Stimulated activated CD8-positive, alpha-beta memory T cell treated with anti-CD3 and anti-CD28 coated beads, Interleukin-4, amount 100 ng/mL, for 4 hours (primary cell): Measurements from ENCODE around the gene ADAMTSL1.

ENCODE experiments used
- DNase-seq, 2 donors: peaks; one replicate each; pipeline ENCODE4 v3.0.0-alpha.2; 2020; ENCODE audit warnings: low read depth in 2 of 2, low spot score in 1 of 2

ADAMTSL1 gene

DNA sequence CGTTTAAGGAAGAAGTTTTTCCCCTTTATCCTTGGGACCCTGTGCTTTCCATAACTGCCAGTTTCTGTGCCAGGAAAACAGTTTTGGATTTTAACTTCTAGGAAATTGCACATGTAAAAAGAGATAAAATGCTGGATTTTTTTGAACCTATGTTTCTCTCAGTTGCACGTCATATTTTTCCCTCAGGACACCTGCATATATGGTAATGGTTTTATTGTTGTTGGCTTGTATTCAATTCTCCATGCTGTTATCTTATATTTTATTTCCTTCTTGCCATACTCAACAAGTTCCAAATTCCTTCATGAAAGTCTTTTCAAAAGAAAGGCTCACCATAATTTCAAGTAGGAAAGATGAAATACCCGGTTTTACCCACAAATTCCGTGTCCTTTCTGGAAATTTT, 7.9 kb upstream of the ADAMTSL1 start:
- DNase-seq, result no peak

DNA sequence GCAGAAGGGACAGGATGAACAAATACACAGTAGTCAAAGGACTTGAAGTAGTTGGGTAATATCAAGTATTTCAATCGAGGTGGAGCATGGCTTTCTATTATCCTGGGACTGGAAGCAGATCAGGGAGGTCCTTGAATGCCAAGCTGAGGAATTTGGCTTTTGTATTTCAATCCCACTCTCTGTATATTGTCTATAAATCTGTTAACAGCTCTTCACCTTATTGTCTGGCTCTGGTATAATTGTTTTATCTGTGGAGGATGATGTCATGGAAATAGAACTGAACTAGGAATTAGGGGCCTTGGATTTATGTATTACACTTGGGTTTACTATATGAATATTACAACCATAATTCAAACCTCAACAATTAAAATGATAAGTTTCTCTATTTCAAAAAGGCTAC, 6.3 kb upstream of the ADAMTSL1 start:
- no peak for DNase-seq

DNA sequence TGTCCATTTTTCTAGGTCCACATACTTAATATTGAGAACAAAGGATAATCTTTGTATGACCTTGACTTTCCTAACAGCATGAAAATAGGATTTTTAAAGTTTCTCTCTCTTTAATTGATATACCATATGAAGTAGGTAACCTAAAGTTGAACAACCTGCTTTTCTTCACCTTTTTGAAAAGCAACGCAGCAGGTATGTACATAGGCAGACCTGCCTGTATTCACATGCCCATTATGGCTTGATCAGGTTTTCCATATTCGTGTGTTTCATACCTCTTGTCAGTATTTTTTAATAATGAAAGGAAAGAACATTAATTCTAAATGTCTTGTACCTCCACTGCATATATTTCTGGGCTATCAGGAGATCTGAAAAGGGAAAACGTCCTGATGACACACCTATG, 1.5 kb upstream of the ADAMTSL1 start:
- DNase-seq, result no peak

DNA sequence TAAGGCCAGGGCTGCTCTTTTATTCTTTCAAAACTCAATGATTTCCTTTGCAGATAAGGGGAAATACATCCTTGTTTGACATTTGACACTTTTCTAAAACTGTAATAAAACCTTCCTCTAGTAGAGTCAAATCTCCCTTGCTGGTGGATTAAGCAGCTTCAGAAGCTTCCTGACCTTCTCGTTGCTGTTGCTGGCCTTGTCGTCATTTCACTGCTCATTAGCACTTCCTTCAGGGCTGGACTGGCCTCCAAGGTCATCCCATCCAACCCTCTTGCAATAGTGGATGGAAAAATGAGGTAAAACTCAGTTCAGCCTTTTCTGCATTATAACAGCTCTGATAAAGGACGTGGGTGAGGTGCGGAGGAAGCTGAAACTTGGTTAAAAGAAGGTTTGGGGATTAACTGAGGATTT, 1.1 kb upstream of the ADAMTSL1 start:
- DNase-seq, result no peak

DNA sequence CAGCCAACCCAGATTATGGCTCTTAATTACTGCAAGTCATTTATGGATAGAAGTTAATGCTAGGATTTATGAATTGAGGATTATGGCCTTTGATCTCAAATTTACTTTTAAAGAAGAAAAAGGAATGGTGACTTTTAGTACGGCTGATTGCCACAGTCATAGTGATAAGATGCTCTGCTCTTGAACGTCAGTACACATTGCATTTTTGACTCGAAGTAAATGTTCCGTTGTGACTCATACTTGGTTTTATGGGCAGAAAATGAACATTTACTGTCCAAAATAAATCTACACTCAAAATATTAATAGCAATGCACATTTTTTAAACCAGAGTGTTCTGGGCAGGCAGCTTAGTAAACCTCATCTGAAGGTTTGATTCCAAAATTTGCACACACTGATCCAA, 830 bp downstream of the ADAMTSL1 start:
- DNase-seq, result no peak

DNA sequence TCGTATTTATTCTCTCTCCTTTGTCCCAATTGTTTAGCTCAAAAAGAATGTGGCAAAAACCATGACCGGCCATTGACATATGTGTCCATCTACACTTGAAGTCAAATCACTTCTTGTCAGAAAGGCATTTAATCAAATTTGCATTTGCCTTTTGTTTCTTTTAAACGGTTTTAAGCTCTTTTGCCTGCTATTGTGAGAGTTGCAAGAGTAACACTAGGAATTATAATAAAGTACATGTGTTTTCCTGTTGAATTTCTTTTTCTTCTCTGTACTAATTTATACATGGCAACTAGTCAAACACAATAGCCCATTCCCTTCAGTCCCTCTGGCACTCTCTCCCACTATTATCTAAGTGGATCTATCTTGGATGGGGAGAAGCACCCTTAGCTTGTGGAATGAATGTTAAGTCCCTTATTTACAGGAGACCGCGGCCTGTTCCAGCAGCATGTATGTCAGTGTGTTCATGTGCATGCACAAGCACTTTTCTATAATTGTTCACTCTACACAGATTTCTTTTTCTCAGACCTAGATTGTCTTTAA, 3.2 kb downstream of the ADAMTSL1 start:
- no peak for DNase-seq

DNA sequence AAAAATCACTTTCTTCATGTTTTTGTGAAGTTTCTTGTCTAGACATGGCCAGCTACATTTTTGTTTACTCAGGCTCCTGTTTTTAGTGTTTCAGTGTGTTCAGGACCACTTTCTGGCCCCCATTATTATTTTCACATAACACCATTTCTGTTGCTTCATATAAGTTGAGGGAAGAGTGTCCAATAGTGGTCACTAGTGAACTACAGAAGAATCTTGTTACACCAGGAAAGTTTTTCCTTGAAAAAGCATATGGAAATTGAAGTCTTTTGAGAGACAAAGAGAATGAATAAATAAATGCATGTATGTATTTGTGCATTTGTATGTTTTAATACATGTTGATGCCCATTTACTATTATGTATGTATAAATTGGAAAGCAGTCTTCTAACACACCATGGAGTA, 3.8 kb downstream of the ADAMTSL1 start:
- no peak for DNase-seq

DNA sequence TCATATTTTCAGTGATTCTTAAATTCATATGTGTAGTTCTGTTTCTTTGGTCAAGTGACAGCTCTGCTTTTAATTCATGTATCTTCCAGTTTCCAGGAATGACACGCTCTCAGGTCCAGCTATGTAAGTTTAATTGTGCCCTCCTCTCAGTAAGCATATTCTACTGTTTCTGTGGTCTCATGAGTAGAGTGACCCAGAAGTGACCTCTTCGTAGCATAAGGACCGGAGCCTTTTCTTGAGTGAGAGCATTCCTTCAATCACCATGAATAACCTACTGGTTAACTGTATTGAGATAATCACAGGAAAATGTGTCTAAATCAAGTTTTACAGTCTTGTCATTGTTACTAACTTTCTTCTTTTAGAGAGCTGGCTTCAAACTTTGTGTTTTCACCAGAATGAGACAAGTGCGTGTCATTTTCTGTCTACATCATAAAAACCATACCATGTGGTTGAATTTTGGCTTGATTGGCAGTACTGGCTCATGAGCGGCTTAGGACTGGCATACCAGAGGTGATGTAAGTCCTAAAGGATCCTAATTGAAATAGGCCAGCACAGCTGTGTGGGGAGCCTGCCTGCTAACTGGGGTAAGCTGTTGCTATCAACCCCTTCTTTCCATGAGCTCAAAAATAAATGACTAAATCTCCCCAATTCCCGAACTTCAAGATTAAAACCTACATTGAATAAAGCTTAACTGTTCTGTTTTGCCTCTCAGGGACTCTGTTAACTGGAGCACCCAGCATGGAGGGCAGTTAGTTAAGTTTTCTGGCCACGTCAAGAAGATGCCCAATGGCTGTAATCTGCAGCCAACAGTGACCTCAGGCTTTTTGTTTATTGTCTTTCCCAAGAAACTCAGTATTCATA, 4.8 kb downstream of the ADAMTSL1 start:
- DNase-seq, result no peak

DNA sequence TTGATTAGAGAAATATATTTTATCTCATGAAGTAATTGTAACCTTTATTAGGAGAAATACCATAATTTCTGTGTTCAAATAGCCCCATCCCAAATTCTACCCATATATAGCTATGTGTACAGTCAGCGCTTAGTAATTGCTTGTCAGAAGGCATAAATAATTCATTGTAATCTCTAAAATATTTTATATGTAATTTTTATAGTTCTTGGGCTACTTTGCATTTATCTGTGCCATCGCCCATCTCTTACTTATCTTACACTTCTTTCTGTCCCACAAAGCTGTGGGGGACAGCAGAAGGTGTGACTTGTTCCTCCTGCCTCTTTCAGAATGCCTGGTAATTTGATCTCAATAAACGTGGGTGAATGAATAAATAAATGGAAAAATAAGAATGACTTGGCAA, 5.5 kb downstream of the ADAMTSL1 start:
- no peak for DNase-seq

DNA sequence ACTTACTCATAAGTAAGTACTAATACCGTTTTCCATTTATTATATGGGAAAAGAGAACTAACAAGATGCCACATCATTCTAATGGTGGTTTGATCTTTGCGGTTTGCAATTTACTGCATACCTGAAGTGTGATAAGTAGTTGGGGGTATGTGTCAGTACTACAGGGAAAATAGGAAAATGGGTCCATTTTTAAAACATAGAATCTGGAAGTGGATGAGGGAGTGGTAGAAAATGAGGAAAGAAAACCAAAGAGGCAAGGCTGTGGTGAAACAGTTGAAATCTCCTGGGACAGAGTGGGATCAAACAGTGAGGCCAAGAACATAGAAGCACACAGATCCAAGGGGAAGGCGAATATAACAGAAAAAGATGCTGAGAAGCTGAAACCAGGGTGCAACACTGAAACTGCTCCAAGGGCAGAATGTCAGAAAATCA, 6.7 kb downstream of the ADAMTSL1 start:
- DNase-seq, result no peak

DNA sequence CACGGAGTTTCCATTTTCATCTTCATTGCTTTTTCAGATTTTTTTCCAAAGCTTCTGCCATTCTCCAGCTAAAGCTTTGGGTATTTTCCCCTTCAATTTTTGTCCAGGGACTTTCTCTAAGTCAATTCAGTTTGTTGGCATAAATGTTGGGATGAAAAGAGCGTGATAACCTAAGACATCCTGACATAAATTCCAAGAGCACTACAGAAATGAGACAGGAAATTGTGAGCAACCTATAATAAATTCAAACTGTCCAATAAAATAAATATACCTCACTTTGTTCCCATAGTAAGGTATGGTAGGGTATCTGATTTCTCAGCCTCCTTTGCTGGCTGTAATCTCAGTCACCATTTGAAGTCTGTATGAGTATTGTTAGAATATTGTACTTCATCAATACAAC, 8.4 kb downstream of the ADAMTSL1 start:
- DNase-seq, result no peak

DNA sequence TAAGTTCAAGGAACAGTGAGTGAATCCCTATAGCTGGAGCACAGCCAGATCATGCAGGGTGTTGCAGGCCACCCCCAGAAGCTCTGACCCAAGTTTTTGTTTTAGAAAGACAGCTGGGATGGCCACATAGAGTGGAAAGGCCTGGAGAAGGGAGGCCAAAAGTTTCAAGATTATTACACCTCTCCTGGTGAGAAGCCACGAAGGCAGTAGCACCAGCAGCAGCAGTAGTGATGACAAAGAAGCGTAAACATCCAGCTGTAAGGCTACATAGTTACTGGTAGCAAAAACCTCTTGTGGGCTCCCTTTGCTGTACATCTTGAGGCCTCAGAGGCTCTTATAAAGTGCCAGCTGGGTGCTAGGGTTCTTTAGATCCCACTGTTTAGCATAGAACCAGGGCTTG, 11.8 kb downstream of the ADAMTSL1 start:
- DNase-seq, result no peak

DNA sequence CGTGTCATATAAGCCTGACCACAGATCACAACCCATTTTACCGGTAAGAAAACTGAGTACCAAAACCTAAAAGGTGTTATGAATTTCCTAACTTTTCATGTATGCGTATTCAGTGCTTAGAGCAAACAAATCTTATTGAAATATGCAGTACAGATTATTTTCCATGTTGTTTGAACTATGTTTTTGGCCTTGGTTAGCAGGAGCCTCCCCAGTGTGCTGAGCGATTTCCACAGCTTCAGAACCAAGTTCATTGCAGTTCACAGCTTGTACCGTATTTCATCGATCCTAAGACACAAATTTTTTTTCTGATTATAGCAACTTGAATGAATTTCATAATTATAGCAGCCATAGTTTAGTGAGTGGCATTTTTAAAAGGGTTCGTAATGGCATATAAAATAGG, 13.7 kb downstream of the ADAMTSL1 start:
- DNase-seq, result no peak

DNA sequence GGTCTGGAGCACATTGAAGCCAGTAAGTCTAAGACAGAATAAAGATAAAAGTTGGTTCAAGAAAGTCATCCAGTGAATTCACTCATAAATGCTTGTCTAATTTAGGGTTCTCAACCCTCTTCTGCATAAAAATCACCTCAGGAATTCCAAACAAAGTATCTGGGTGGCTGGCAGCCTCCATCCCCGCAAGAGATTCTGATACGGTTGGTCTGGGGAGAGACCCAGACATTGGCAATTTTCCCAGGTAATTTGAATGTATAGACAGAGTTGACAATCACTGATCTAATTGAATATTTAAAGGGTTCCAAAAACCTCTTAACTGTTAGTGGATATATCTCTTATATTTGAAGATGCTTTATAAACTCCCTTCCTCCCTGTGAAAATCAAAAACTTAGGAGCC, 14.9 kb downstream of the ADAMTSL1 start:
- no peak for DNase-seq

DNA sequence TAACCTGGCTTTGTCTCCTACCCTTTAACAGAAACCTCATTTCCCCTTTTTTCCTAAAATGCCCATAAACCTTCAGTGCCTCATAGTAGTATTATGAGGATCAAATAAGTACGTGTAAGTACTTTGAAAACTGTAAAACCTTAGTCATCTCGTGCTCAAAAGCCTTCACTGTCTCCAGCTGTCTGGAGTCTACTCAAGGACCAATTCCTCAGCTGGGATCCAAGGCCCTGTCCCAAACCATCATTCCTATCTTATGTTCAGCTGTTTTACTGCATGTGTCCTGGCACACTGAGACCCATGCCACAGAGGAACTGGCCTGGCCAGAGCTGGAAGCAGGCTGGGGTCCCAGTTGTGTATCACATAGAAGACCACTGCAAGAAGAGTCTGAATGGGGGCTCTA, 15.9 kb downstream of the ADAMTSL1 start:
- DNase-seq, result no peak

DNA sequence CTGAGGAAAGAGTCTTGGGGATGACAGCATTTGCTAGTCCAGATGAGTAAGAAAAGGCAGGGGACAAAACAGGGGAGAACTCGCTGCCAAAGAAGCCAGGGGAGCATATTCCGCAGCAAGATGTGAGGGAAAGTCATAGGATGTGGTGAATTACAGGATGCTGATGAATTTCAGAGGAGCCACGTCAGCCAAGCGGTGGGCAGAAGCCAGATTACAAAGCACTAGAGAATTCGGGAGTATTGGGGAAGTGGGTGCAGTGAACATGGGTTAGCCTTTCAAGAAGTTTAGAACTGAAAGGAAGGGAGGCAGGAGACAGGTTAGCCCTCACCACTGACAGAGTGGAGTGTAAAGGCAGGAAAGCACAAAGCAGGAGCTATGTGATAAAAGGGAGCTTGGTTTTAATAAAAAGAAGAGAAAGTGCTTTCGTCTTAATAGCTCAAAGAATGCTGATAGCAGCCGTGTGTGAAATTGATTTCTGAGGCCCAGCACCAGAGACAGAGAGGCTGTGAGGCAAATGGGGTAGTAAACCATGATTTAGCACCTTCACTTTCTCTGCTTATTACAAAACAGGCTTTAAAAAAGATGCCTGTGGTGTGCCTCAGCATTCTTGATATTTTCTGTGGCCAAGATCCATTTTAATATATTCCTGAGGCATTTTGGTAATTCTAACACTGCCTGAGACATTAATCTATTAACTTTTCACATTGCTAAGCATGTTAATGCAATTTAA, 16.9 kb downstream of the ADAMTSL1 start:
- no peak for DNase-seq

DNA sequence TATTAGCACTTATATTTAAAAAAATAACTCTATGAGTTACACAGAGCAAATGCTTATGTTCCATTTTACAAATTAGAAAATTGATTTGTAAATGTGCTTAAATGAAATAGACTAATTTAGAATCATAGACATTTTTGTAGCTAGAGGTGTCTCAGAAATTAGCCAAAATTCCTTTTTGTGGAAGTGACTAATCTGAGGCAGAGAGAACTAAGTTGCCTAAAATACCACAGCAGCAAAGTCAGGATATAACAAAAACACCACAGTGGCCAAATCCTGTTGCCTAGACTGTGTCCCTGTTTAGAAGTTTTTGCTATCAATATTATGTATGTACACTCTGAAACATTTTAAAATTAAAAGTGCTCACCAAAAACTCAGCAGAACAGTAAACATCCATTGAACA, 18.7 kb downstream of the ADAMTSL1 start:
- no peak for DNase-seq

DNA sequence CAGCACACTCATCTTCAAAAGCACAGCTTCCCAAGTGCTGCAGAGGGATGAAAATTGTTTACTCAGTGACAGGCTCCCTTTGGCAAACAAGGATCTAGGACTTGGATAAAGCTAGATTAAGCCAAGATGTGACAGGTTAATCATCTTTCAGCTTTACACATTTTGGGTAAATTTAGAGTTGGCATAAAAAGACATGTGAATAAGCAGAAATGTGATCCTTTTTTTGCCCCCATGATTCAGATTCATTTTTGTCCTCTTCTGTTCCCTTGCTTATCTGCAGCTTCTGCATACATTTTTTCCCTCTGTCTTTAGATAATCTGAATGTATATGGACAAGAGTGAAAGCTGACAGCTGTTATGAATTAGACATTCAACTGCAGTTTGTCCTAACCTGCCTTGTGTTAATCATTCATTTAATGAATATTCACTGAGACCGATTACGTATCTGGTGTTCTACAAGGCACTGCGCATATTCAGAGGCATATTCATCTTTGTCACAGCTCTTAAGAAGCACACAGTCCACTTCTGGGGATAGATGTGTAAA, 19.6 kb downstream of the ADAMTSL1 start:
- DNase-seq, result no peak

DNA sequence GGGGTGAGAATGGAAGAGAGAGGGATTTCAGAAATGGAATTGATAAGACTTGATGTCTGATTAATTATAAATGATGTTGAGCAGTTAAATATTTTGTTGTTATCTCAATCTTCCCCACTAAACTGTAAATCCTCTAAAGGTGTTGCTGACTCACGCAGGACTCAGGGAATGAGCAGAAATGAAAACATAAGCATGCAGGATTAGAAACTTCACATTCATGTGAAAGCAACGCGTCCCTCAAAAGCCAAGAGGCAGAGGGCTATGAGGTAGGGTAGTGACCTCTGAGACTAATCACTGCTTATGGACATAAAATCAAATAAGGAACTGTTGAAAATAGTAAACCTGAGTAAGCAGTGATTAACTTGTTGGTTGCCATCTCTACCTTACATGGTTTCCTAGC, 21.1 kb downstream of the ADAMTSL1 start:
- DNase-seq, result no peak

DNA sequence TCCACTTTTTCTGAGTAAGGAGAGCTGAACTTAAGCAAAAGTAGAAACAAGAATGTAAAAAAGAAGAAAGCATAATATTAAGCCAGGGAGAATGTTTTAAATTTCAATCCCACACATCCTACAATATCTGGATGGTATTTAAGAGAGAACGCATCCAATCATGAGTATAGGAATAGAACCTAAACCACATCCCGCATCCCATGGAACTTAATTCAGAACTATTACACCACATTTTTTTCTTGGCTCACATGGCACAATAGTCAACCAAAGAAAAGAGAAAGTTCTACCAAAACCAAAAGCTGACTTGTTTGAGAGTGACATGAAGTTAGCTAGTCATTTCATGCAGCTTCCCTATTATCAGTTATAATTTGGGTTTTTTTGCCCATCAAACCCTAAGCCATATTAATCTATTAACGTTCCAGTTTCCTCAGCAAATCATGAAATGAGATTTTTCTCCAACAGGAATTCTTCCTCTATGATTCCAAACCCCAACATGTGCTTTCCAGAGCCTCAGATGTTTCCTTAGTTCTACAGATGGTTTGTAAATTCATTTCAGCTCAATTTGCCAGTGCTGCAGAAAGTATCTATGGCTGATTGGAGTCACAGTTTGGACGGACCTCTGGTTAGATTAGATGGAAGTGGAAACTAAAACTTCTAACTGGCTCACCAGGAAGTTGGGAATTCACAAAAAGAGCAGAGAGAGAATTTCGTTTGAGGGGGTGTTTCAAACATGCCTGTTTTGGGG, 22.5 kb downstream of the ADAMTSL1 start:
- no peak for DNase-seq

DNA sequence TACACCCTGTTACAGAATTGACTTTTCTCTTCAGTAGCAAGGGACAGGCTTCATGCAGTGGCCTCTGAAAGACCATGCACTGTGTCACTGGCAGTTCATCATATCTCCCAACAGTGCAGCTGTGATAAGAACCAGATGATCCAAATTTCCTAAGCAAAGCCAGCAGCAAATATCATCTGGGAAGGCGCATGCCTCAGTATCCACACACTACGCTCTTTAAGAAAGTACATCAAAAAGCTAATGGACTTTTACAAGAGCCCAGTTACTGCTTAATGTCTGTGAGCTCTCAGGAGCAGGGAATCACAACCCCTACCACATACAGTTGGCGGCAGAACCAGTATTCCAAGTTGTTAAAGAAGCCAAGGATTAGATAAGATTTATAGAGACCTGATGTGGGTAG, 25.1 kb downstream of the ADAMTSL1 start:
- no peak for DNase-seq
